ENCODE results near the gene CALD1.

DNA sequence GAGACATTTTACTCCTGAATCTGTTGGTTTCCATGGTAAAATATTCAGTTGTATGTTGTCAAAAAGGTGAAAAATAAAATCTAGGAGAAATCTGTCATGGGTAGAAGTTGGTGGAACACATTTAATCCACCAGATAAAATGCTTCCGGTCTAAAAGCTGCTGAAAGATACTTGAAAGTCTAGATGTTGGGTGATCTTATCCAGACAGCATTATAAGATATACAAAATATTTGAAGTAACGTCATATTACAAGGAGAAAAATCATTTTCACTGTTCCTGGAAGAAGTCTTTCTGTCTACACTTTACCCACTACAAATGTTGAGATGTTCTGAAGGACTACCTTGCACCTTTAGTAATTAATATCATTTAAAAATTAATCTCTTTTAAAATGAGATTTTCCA, 40.9 kb downstream of the CALD1 start:
- TF ChIP-seq, protein P1, sequence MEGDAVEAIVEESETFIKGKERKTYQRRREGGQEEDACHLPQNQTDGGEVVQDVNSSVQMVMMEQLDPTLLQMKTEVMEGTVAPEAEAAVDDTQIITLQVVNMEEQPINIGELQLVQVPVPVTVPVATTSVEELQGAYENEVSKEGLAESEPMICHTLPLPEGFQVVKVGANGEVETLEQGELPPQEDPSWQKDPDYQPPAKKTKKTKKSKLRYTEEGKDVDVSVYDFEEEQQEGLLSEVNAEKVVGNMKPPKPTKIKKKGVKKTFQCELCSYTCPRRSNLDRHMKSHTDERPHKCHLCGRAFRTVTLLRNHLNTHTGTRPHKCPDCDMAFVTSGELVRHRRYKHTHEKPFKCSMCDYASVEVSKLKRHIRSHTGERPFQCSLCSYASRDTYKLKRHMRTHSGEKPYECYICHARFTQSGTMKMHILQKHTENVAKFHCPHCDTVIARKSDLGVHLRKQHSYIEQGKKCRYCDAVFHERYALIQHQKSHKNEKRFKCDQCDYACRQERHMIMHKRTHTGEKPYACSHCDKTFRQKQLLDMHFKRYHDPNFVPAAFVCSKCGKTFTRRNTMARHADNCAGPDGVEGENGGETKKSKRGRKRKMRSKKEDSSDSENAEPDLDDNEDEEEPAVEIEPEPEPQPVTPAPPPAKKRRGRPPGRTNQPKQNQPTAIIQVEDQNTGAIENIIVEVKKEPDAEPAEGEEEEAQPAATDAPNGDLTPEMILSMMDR (IDR thresholded peaks at IDR 0.05) = no peak
- no peak for TF ChIP-seq POLR2A (IDR thresholded peaks at IDR 0.05)
